Skeletal muscle cell (primary cell): ENCODE measurements around the gene PTPRN2.

Experiments
- DNase-seq: peaks from one replicate; pipeline ENCODE4 v3.0.0-alpha.2; 2010; ENCODE audit warnings: low read depth
- H3K4me3 ChIP-seq: 2 replicates; pipeline ENCODE4 v1.5.1; 2011; ENCODE audit warnings: low read depth, mild to moderate bottlenecking, control low read depth, low read length, moderate library complexity

PTPRN2 gene

DNA sequence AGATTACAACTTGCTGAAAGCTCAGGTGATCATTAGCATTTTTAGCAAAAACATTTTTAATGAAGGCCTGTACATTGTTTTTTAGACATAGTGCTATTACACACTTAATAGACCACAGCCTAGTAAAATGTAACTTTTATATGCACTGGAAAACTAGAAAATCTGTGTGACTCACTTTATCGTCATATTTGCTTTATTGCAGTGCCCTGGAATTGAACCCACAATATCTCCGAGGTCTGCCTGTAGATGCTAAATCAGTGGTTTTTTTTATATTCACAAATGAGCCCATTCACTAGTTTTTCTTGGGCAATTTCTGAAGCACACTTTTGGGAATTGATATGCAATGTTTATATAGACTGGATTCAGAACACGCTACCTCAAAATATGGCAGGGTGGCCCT is 105.1 kb downstream of the PTPRN2 start:
- no peak for DNase-seq
- H3K4me3 ChIP-seq: no peak overlapping the region

DNA sequence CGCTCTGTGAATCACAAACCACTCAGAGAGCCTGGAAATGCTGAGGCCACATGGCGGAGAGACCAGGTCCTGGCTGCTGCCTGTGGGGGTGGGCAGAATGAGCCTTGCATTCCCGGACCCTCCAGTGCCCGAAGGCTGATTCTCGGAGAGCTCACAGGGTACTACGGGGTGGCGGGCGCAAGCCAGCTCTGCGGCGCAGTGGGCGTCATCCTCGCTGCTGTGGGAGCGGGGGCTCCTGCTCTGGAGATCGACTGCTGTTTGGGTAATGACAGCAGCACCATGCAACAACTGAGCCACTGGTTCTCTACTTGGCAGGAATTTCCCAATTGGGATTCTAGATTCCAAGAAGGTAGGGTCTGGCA is 108.0 kb downstream of the PTPRN2 start:
- DNase-seq: no peak
- no peak overlapping the region for H3K4me3 ChIP-seq

DNA sequence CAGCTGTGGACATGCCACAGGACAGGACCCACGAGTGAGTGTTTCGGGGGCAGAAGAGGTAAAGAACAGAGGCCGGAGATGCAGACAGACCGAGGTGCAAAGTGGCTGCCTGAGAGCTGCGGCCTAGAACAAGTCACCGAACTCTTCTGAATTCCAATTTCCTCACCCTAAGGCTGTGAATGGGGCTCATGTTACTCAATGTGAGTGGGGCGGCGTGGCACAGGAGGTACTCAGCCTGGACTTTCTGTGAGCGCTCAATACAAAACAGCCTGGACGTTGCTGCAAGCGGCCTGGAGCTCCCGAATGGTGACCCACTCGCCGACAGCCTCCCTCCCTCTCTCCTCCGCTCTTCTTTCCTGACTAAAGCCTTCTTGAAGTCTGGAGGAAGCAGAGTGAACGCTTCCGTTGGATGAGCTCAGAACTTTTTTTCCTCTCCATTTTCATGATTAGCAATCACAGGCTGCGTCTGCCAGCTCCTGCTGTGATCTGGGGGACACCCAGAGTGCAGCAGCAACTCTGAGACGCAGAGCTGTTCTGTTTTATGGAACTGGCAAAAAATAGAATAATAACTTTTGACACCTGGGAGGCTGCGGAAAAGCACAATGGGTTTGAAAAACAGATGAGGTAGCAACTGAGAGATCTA is 108.5 kb downstream of the PTPRN2 start:
- H3K4me3 ChIP-seq: no peak overlapping the region
- DNase-seq: no peak

DNA sequence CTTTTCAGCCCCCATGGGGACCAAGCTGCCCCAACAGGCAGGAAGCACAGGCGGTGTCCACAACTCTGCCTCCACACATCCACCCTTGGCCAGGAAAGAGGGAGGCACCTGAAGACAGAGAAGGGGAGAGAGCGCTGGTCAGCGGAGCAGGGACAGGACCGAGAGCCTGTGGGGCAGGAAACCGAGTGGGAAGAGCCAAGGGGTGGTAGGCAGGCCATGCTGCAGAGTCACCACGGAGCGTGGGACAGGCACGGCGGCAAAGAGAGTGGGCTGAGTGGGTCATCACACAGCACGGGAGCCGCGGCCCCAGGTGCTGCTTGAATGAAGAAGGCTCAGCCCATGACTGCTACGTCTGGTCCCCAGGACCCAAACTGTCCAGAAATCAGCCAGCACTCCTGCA is 109.8 kb downstream of the PTPRN2 start:
- H3K4me3 ChIP-seq: no peak overlapping the region
- no peak for DNase-seq

DNA sequence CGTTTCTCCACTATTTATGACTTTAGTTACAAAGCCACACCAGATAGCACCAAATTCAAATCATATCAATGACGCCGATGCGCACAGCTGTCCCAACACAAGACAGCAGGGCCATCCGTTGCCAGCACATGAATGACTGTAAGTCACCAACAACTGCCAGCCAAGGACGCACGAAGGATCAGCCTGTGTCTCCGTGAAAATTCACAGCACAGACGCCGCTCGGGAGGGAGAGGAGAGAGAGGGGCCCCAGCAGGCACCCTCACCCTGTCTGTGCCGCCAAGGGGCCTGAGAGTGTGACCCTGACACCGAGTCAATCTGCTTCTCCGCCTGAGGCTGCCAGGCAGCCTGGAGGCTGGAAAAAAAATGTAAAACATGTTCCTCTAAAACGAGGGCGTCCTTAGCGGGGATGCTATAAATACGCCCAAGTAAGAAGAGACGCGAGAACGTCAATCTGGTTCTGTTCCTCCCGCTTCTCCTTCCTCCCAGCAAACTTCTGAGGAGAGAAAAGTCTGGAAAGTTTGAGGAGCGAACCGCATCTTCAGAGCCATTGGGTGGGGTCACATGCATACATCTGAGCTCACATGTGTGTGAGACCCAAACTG is 111.2 kb downstream of the PTPRN2 start:
- no peak for DNase-seq
- H3K4me3 ChIP-seq: no peak overlapping the region

DNA sequence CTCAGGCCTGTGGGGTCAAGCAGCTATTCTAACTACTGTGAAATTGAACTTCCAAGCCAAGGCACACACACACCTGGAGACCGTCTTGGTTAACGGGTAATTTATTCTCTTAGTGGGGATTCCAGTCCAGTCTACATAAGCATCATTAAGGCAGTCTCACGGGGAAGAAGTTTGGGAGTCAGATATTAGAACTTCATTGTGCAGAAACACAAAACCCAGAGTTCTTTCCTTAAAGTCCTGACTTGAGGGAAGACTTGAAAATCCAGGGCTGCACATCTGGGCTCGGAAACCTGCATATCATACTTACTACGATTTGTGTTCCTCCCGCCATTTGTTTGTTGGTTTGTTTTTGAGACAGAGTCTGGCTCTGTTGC is 112.0 kb downstream of the PTPRN2 start:
- no peak overlapping the region for H3K4me3 ChIP-seq
- no peak for DNase-seq

DNA sequence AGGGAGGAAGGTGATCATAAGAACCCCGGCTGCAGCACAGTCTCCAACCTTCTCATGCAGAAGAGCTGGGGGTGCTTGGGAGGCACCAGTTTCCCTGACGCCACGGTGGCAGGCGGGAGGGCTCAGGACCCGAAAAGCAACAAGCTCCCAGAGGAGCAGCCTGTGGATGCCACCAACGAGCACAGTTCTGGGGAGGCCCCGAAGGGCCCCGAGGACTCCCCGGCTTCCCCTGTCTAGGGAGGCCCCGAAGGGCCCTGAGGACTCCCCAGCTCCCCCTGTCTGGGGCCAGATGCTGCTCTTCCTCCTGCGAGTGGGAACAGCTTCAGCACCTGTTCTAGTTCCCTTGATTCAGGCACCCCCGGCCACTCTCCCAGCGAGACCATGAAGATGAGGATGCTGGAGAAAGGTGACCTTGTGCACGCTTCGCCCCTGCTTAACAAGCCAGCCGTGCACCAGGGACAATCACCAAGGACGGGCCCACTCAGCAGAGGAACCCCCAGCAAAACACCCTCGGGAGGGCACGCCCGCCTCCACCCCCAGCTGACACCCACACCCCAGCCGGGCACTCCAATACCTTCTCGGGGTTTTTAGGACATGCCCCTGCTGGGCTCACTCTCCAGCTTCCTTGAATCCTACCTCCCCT is 112.5 kb downstream of the PTPRN2 start:
- no peak for DNase-seq
- H3K4me3 ChIP-seq: no peak overlapping the region

DNA sequence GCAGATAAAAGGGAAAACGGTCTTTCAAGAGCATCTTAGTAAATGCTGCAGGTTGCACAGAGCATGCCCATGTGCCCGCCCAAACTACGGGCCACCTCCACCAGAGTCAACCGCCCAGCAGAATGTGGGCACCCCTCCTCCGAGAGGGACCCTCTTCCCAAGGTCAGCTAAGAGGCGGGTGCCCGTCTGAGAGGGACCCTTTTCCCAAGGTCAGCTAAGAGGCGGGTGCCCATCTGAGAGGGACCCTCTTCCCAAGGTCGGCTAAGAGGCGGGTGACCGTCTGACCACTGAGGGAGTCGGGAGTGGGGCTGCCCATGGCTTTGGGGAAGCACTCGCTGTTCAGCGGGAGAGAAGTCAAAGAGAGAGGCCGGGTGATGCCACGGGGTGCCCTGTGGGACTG is 113.1 kb downstream of the PTPRN2 start:
- no peak overlapping the region for H3K4me3 ChIP-seq
- no peak for DNase-seq

DNA sequence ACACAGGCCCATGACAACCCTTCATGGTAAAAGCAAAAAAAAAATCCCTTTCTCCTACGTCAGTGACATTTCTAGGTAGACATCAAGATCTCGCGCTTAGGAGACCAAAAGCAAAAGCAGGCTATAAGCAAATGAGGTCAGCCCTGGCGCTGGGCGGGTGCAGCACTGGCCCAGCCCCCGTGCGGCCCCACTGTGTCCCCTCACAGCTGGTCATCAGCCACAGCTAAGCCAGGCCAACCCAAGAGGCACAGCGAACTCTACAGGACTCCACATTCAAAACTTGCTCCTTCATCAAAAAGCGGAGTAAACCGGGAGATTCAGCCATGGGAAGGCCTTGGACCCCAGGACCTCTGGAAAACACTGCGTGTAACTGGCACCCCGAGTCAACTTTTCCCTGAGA is 113.7 kb downstream of the PTPRN2 start:
- no peak for DNase-seq
- H3K4me3 ChIP-seq: no peak overlapping the region

DNA sequence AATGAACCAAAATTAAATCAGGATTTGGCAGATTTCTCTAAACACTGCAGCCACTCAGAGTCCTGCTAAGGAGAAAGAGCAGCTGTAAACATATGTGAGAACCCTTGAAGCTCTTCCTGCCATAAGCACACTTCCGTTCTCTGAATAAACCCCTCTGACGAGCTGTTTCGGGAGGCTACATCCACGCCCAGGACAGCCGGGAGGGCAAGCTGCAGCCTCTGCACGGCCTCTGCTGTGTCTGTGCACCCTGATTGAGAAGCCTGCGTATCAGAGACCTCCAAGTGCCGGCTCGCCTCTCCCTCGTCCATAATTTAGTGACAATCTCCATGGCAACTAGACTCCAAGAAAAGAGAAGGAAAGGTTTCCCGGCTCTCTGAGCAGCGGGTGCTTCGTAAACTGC is 114.4 kb downstream of the PTPRN2 start:
- DNase-seq: no peak
- H3K4me3 ChIP-seq: no peak overlapping the region

DNA sequence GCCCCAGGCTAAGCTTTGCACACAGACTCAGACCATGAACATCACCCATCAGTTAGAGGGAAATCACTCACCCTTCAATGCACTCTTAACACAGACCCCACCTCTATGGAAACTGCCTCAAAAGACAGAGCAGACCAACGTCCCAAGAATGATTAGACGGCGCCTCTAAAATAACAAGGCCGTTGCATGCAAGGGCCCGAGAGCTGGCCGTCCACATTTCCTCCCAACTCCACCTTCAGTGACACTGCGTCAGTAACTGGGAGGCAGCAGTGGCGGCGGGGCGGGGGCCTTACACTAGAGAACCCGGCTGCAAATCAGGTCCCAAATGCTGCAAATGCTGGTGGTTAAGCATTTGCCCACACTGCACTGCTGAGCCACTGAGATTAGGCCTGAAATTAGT is 115.0 kb downstream of the PTPRN2 start:
- no peak for DNase-seq
- H3K4me3 ChIP-seq: no peak overlapping the region

DNA sequence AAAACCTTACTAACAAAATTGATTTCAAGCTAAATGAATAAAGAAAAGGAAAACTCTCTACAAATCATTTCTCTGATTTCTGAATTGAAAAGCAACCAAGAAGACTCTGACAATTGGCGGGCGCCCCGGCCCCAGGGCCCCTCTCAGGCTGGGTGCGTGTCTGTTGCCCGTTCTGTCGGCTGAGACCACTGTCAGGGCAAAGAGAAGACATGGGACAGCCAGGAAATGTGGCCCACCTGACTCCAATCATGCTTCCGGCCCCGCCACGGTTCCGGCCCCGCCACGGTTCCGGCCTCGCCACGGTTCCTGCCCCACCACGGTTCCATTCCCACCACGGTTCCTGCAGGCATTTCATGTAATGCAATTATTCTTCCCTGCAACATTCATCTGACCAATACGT is 115.9 kb downstream of the PTPRN2 start:
- DNase-seq: no peak
- no peak overlapping the region for H3K4me3 ChIP-seq

DNA sequence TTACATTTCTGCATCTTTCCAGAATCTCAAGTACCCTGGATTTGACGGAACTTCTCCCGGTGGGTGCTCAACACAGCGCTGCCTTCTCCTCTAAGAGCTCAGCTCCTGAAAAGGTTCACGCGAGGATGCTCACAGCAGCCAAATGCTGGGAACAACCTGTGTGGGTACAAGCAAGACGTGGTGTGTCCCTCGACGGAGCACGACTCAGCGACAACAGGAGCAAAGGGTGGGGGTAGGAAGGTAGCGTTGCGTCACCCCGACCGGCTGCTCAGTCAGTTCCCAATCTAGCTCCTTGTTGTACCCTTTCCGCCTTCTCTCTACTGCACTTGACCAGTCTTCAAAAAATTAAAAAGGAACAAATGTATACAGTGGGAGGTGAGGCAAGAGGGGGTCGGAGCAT is 117.3 kb downstream of the PTPRN2 start:
- no peak overlapping the region for H3K4me3 ChIP-seq
- no peak for DNase-seq

DNA sequence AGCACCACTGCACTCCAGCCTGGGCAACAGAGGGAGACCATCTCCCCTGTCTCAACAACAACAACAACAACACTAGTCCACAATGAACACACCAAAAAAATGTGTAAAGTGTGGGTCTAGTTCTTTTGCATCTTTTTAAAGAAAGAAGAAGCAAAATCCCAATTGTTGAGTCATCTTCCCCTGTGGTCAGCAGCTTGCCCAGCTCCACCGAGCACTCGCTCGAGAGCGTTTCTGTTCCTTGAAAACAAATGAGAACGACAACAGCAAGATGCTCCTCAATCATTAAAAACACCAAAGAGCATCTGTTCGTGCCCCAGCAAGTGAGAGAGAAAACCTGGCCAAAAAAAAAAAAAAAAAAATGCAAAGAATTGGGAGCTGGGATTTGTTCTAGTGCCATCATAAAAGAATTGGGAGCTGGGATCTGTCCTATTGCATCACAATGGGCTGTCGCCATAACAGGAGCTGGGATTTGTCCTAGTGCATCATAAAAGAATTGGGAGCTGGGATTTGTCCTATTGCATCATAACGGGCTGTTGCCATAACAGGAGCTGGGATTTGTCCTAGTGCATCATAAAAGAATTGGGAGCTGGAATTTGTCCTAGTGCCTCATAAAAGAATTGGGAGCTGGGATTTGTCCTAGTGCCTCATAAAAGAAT is 118.1 kb downstream of the PTPRN2 start:
- no peak for DNase-seq

DNA sequence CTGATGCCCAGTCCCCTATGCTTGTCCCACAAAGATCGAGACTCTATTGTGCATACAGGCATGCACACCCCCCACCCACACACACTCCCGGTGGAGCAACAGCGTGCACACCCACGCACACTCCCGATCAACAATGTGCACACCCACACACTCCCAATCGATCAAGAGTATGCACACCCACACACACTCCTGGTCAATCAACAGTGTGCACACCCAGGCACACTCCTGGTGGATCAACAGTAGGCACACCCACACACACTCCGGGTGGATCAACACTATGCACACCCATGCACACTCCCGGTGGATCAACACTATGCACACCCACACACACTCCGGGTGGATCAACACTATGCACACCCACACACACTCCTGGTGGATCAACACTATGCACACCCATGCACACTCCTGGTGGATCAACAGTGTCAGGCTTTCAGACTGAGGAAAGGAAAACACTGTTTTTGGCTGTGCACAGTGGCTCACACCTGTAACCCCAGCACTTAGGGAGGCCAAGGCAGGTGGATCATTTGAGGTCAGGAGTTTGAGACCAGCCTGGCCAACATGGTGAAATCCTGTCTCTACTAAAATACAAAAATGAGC is 118.8 kb downstream of the PTPRN2 start:
- H3K4me3 ChIP-seq: no peak overlapping the region
- DNase-seq: no peak

More for the DNA sequence above, 118.1 kb downstream of the PTPRN2 start:
- H3K4me3 ChIP-seq: no peak overlapping the region

DNA sequence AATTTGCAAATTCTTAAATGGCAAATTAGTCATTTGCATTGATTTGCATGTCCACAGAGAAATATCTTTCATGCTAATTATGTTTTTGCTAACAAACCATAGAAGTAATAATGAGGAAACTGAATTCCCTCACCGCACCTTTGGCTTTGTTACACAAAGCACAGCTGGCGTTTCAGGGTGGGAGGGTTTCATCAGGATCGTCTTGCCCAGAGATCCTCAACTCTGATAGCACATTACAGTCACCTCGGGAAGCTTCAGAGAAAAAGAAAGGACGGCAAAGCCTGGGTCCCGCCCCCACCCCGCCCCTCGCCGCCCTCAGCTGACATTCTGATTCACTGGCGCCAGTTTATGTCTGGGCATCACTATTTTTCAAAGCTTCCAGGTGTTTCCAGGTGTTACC is 119.4 kb downstream of the PTPRN2 start:
- H3K4me3 ChIP-seq: no peak overlapping the region
- DNase-seq: no peak

DNA sequence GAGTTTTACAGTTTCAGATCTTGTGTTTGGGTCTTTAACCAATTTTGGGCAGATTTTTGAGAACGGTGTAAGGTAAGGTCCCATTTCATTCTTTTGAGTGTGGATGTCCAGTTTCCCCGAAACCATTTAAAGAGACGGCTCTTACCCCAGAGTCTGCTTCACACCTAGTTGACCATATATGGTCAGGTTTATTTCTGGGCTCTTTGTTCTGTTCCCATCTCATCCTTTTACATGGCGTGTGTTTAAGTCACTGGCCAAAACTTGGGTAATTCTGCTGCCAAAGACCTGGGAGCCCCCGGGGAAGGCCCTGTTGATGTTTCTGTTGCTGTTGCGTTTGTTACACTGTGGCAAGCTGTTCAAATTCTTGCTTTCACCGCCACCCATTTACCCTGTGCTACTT is 120.1 kb downstream of the PTPRN2 start:
- DNase-seq: no peak
- no peak overlapping the region for H3K4me3 ChIP-seq

DNA sequence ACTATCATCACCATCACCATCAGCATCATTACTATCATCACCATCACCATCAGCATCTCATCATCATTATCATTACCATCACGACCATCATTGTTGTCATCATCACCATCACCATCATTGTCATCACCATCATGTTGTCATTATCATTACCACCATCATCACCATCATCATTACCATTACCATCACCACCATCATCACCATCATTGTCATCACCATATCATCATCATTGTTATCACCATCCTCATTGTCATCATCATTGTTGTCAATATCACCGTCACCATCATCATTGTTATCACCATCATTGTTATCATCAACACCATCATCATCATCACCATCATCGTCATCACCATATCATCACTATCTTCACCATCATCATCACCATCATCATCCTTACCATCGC is 124.3 kb downstream of the PTPRN2 start:
- no peak for DNase-seq
- no peak overlapping the region for H3K4me3 ChIP-seq

DNA sequence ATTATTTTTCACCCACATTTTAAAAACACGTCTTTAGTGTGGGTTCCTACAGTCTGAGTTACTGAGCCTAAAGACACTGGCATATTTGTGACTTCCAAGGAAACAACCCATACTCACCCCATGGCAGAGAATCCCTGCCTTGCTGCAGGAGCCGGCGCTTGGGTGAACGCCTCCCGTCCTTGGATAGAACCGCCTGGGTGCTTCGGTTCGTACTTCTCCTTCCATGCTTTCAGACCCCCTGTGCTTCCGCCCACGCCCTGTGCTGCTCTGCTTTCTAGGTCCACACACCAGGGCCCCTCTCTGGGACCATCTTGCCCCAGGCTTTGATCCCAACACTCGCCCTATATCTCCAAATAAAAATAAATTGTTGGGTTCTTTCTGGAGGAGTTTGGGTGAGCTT is 125.8 kb downstream of the PTPRN2 start:
- no peak for DNase-seq
- H3K4me3 ChIP-seq: no peak overlapping the region

DNA sequence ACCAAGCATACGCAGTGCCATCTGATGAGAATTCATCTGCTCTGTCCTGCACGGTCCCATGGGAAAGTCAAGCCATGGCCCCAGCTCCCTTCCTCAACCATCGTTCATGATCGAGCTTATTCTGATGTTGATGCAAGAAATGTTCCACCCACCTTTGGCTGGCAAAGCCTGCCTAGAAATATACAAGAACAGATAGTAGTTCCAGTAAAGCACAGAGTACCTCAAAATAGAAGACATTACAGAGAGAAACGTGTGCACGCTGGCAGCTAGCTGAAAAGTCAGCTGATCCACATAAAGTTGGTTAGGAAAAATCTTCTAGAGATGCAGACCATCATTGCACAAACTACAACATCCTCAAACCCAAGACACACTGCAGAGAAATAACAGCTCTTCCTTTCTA is 127.0 kb downstream of the PTPRN2 start:
- H3K4me3 ChIP-seq: no peak overlapping the region
- DNase-seq: no peak
